ENCODE results near the gene KANK4.
A peak's percentile ranks its signal among the peaks of the same experiment; 100 is the strongest.

The KANK4 gene

GRCh38 chr1:62280150-62280549 lies 39.1 kb downstream of the KANK4 start:
- intact Hi-C loops (cut with DNase I) = no loop called here
- peak in 5 of 10 donors; percentile 40 to 90 (median 56) for DNase-seq

DNA sequence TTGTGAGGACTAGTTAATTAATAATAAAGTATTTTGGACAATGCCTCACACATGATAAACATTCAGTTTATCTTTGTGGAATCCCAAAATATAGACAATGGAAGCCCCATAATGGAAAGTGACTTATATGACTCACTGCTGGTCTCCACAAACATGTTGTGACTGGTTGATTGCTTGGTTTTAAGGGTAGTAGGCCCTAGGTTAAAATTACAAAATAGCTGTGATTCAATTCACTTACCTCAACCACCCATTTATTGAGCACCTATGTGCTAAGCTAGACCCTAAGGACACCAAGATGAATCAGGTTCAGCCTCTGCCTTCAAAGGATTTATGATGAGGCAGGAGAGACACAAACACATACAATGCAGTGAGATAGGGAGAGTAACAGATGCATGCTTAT lies 42.4 kb downstream of the KANK4 start:
- DNase-seq = no peak
- intact Hi-C loops (cut with DNase I) = no loop called here

DNA sequence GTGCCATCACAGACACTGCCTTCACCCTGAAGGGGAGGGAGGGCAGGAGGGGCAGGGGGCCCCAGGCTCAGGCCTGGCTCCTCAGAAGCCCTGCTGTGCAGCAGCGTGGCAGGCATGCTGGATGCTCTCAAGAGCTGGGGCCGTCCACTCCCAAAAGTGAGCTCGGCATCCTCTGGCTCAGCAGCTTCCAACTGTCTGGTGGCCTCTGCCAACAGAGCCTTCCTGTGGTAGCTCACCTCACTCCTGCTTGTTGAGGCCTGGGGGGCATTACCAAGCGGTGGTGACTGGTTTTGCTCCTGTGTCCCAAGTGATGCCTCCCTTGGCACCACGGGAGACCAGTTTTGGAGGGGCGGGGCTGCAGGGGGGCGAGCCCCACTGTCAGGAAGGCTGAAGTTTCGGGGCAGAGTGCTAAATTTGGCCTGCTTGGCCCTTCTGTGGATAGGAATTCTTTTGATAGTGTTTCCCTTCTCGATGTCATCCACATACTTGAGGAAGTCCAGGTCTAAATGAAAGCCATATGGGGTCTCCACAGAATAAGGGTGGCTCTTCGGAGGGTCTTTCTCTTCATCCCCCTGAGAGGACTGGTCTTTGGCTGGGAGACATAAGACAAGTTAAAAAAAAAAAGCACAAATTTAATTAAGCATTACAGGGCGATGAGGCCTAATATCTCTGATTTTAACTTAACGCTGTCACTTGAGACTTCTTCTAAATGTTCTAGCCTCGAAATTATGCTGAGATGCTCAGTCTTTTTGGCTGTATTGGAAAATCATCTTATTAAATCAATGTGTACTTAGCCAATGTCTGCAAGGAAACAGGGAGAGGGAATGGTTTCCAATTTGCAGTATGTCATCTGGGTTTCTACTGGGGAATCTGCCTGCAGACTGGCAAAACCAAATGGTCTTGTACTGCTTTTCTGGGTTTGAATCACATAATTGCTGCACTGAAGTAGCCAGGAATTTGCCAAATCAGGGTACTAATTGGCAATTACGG lies 44.4 kb downstream of the KANK4 start:
- intact Hi-C loops (cut with DNase I) = no loop called here
- DNase-seq = peak in 2 of 10 donors; percentile 52 to 72

- DNase-seq = peak in 2 of 10 donors; percentile 45 to 54
- intact Hi-C loops (cut with DNase I) = no loop called here
These were observed 45.3 kb downstream of the KANK4 start for GRCh38 chr1:62273953-62274352.

DNA sequence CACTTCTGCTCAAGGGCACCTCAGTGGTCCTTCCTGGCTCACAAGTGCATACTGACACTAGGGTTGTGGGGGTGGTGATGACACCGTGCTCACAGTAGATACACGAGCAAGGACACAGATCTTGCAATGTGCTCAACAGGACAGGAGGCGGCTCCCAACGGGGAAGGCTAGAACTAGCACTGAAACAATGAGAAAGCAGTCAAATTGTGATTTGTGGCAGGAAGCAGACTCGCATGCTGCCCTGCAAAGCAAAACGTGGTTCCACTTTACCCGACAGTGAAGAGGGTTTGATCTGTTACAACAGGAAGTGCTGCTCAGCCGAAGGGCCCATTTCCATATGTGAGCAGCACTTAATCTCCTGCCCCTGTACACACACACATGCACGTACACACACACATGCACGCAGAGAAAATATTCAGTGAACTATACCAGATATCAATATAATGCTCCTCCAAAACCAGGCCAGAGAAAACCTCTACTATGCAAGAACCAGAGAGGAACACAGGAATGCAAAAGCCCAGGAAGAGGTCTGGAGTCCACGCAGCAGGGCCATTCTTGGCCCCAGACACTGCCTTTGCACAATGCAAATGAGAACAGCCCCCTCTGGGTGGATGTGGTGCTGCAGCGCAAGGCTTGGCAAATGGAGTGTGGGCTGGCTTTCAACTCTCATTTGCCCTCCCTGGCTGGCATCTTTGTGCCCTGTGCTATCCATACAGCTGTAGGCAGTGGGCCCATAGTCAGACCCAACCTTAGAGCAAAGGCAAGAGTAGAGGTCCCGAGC lies 47.1 kb downstream of the KANK4 start:
- peak in 2 of 10 donors; percentile 56 to 63 for DNase-seq
- intact Hi-C loops (cut with DNase I) = no loop called here

- intact Hi-C loops (cut with DNase I) = no loop called here
- peak in 1 of 10 donors; percentile 7 for DNase-seq
These were observed 48.1 kb downstream of the KANK4 start for GRCh38 chr1:62271134-62271533.

GRCh38 chr1:62269851-62270495 lies 49.3 kb downstream of the KANK4 start:
- intact Hi-C loops (cut with DNase I) = no loop called here

DNA sequence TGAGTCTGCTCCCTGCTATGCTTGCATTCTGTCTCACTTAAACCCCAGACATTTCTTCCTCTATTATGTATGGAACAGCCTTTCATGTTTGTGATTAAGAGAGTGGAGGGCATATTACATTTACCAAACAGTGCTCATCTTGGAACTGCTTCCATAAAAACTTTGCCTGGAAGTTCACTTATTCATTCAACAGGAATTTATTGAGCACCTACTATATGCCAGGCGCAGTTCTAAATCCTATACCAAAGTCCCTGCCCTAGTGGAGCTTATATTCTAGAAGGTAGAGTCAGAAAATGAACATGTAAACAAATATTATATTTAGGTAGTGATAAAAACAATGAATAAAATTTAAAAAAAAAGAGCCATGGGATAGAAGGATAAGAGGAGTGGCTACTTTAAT lies 49.8 kb downstream of the KANK4 start:
- intact Hi-C loops (cut with DNase I) = no loop called here
- DNase-seq = no peak

More at GRCh38 chr1:62269851-62270495, 49.3 kb downstream of the KANK4 start:
- peak in 2 of 10 donors; percentile 12 to 37 for DNase-seq

- DNase-seq = peak in 1 of 10 donors; percentile 50
- intact Hi-C loops (cut with DNase I) = no loop called here
These were observed 50.9 kb downstream of the KANK4 start for GRCh38 chr1:62268315-62268714.

GRCh38 chr1:62265956-62266935 lies 53.0 kb downstream of the KANK4 start:
- intact Hi-C loops (cut with DNase I) = no loop called here
- DNase-seq = peak in 2 of 10 donors; percentile 32 to 53

DNA sequence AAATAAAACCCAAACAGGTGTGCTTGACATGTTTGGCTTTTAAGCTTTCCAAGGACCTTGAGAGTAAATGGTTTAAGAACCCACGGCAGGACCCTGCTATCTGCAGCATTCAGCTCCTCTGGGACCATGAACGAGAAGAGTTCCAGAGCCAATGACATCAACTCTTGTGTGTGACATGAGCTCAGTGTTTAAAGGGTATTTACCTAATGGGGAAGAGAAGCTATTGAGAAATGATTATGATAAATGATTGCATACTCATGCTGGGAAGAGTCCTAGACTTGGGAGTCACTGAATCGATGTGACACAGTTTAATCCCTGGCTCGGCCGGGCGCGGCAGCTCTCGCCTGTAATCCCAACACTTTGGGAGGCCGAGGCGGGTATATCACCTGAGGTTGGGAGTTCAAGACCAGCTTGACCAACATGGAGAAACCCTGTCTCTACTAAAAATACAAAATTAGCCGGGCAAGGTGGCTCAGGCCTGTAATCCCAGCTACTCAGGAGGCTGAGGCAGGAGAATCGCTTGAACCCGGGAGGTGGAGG lies 55.4 kb downstream of the KANK4 start:
- DNase-seq = peak in 1 of 10 donors; percentile 61
- intact Hi-C loops (cut with DNase I) = no loop called here

DNA sequence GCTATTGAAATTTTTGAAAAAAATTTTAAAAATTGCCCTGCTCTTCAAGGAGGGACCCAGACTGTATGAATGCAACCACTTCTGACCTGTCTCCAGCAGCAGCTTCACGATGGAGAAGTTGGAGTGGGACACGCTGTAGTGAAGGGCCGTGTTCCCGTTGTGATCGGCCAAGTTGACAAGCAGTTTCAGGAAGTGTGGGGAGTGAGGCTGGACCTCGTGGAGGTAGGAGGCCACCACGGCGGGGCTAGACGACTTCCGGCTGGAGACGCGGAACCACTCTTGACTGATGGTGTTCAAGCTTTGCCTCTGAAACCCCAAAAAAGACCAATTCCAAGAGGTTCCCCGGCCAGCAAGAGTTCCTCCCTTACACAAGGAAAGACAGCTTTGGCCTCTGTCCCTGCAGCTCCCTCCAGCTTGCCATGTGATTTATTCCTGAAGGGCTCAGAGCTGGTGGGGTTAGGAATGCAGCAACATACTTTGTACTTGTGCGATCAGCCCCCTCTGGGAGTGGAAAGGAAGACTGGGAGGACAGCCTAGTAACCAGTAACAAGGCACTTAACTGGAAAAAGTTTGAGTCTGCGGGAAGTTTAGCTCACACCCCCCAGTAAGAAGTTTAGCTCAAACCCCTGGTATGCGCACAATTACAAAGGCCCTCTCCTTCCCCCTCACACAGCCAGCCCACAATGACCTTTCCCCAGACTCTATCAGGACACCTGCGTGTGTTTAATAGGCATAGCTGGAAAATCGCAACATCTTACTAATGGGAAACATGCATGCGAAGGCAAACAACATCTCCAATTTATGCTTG lies 56.0 kb downstream of the KANK4 start:
- peak in 2 of 10 donors; percentile 59 to 67 for DNase-seq

DNA sequence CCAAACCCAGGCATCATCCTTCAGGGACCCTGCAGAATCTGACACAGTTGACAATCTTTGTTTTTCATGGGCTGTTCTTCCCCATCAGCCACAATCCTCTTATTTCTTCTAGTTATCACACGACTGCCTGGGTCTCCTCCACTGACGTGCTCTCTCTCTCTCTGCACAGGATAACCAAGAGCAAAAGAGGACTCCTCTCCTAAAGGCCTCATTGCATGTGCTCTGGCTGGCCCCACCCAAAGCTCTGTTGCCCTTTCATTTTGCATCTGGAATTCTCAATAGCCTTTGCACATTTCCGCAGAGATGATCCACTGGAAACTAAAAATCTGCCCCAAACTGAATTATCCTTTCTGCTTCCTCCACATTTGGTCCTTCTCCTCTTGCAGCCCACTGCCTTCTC lies 58.5 kb downstream of the KANK4 start:
- intact Hi-C loops (cut with DNase I) = no loop called here
- DNase-seq = peak in 2 of 10 donors; percentile 8 to 11

More for the DNA sequence above, 56.0 kb downstream of the KANK4 start:
- intact Hi-C loops (cut with DNase I) = no loop called here

- DNase-seq = no peak
- intact Hi-C loops (cut with DNase I) = no loop called here
These were observed 59.7 kb downstream of the KANK4 start for GRCh38 chr1:62259551-62259950.

GRCh38 chr1:62250126-62250726 lies 69.0 kb downstream of the KANK4 start:
- intact Hi-C loops (cut with DNase I) = no loop called here
- peak in 2 of 10 donors; percentile 20 to 52 for DNase-seq

GRCh38 chr1:62247391-62248168 lies 71.7 kb downstream of the KANK4 start:
- intact Hi-C loops (cut with DNase I) = no loop called here
- peak in 1 of 10 donors; percentile 78 for DNase-seq

- intact Hi-C loops (cut with DNase I) = no loop called here
- DNase-seq = no peak
These were observed 74.0 kb downstream of the KANK4 start for GRCh38 chr1:62245201-62245600.

All from posterior cingulate gyrus (tissue), 11 donors.